Measurements from ENCODE around the gene IQGAP2.
A peak's percentile ranks its signal among the peaks of the same experiment; 100 is the strongest.
"Not testable (repeated sequence)": the region's sequence is repeated elsewhere in the genome, so short reads cannot be mapped to it uniquely, and the experiment has no call there.

IQGAP2 gene

GRCh38 chr5:76582230-76583162 is 179.4 kb downstream of the IQGAP2 start:
- peak; percentile 29 for DNase-seq

GRCh38 chr5:76583163-76584047 is 180.3 kb downstream of the IQGAP2 start:
- no peak for DNase-seq

GRCh38 chr5:76585783-76586217 is 182.7 kb downstream of the IQGAP2 start:
- no peak for DNase-seq

GRCh38 chr5:76586531-76586930 is 183.4 kb downstream of the IQGAP2 start:
- no peak for DNase-seq

GRCh38 chr5:76590027-76590426 is 186.9 kb downstream of the IQGAP2 start:
- no peak for DNase-seq

DNA sequence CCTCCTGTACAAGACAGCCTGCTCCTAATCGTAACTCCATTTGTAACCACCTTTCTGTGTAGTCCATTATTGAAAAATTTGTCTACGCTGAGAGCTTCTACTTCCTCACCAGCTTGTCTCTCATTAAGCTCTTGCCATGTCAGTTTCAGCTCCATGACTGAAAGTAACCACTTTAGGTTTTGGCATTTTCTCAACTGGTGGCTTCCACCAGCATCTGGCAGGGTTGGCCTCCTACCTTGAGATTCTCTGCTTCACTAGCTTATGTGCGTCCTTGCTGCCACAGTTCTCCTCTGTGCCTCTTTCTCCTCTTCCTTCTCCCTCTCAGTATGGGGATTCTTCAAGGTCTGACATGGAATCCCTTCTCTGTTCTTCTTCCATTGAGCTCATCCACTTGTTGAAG is 188.3 kb downstream of the IQGAP2 start:
- no peak for DNase-seq

GRCh38 chr5:76592692-76593091 is 189.6 kb downstream of the IQGAP2 start:
- DNase-seq: no peak

DNA sequence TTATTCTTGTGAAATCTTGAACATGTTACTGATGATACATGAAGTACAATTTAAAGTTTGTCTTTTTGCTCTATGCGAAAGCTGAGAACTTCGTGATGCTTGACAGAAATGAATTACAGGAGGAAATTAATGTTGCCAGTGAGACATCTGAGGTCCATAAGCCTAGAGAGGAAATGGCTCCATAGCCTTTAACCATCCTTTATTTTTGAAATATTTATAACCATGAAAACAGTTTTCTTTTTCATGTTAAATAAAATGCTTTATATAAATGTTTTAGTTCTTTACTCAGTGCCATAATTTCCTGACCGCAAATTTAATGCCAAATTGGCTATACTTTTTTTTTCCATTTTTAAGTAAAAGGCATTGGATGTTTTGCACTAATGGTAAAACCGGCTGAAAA is 191.0 kb downstream of the IQGAP2 start:
- no peak for DNase-seq

- no peak for DNase-seq
Measured at GRCh38 chr5:76595755-76596481, 192.8 kb downstream of the IQGAP2 start.

- no peak for DNase-seq
Measured at GRCh38 chr5:76598531-76598930, 195.4 kb downstream of the IQGAP2 start.

GRCh38 chr5:76600716-76601115 is 197.6 kb downstream of the IQGAP2 start:
- DNase-seq: no peak

DNA sequence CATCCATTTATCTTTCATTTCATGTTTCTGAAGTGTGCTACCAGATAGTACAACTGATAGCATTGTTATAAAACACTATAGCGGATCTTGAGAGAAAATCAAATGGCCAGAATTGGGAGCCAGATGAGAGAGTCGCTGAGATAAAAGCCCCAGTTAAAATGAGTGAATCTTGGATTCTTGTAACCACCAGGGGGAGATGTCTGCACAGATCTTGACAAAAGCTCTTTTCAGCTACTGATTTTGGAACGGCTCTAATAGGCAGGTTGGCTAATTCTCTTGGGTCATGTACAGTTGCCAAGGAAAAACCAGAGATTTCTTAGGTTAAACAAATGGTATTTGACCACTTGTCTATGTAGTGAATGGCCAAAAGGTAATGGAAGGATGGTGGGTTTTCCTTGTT is 198.4 kb downstream of the IQGAP2 start:
- peak; percentile 19 for DNase-seq

- DNase-seq: no peak
Measured at GRCh38 chr5:76602094-76602726, 199.1 kb downstream of the IQGAP2 start.

GRCh38 chr5:76603991-76604390 is 200.9 kb downstream of the IQGAP2 start:
- not testable (repeated sequence) for DNase-seq

- DNase-seq: no peak
Measured at GRCh38 chr5:76604838-76605237, 201.8 kb downstream of the IQGAP2 start.

DNA sequence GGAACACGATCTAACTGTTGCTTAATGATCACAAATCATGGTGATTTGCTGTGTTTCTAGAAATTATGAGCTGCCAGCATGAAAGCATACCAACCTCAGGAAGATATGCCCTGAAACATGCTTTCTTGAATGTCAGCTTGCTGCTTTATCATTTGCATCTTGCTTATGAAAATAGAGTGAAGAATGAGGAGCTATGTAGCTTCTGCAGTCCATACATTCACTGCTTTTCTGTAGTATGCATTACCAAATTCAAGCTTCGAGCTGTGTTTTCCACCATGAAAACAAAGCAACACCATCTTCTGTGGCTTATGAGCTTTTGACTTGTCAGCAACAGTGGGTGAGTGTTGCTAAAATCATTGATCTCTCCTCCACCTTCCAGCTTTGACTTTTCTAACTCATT is 203.6 kb downstream of the IQGAP2 start:
- DNase-seq: no peak

GRCh38 chr5:76607353-76607871 is 204.3 kb downstream of the IQGAP2 start:
- DNase-seq: no peak

GRCh38 chr5:76608833-76609232 is 205.7 kb downstream of the IQGAP2 start:
- DNase-seq: no peak

DNA sequence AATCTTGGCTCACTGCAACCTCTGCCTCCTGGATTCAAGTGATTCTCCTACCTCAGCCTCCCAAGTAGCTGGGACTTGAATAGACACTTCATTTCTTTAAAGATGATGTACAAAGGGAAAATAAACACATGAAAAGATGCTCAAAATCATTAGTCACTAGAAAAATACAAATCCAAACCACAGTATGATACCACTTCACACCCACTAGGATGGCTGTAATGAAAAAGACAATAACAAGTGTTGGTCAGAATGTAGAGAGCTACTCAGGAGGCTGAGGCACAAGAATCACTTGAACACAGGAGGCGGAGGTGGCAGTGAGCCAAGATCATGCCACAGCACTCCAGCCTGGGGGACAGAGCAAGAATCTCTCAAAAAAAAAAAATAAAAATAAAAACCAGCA is 207.1 kb downstream of the IQGAP2 start:
- DNase-seq: no peak

DNA sequence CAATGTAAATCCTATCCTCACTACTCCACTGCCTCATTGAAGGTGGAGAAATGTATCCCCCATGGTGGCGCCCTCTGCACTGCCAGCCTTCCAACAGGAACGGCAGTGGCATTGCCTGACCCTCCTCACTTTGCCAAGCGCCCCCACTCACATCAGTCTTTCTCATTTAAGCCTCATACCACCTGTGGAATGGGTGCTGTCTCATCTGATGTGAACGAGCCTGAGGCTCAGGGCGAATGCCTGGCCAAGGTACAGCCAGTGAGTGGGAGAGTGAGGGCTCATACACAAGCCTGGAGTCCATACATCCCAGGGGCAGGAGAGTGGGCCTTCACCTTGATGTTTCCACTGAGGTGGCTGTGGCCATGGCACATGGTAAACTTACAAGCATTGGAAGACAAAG is 209.9 kb downstream of the IQGAP2 start:
- no peak for DNase-seq

DNA sequence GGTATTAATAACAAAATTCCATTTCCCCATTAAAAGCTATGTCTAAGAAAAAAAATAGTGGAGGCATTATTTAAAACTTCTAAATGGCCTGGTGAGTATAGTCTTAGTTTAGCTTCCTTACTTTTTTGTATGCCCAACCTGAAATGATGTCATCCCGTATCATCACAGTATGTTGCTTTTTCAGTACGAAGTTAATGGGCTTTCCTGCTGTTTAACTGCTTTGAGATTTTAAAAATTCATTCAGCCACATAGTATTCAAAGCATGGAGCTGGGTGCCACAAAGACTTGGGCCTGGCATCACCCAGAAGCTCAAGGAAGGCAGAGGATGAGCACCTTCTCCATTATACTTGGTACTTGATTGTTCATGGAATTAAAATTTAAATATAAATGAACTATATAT is 212.7 kb downstream of the IQGAP2 start:
- no peak for DNase-seq

- no peak for DNase-seq
Measured at GRCh38 chr5:76616206-76616605, 213.1 kb downstream of the IQGAP2 start.

Measured in CD4-positive, alpha-beta T cell treated with Interleukin-15 for 1 hour (primary cell).